Gastrocnemius medialis (tissue), 4 donors: ENCODE results near the gene LURAP1L.

Experiments used
- CTCF ChIP-seq, 5 experiments: fragments of 450-650 bp in 3 of 5; fragments of 200-600 bp in 2 of 5; sonication (generic) in 2 of 5; IDR thresholded peaks in 4 of 5; conservative IDR thresholded peaks in 1 of 5; 1 replicate in 4 of 5; 2 replicates in 1 of 5; pipeline ENCODE4 v1.5.1; 2016 to 2019; ENCODE audit warnings: antibody characterized with exemption in 5 of 5, mild to moderate bottlenecking in 3 of 5, moderate library complexity in 3 of 5
- POLR2A ChIP-seq, 2 donors: fragments of 450-650 bp; IDR thresholded peaks; one replicate each; pipeline ENCODE4 v1.6.1; 2017; ENCODE audit warnings: antibody characterized with exemption in 2 of 2, mild to moderate bottlenecking in 2 of 2, moderate library complexity in 2 of 2

- TF ChIP-seq CTCF (IDR thresholded peaks at IDR 0.05 in 4 of 5, conservative IDR thresholded peaks at IDR 0.05 in 1 of 5) (no peak), POLR2A (IDR thresholded peaks at IDR 0.05) (no peak)
Measured at GRCh38 chr9:12765088-12765798, 9.6 kb upstream of the LURAP1L start.
